ENCODE results near the gene SLC22A23. TPM values are rescaled to one million over a fixed set of nuclear protein-coding genes. Genes with fewer than 3 reads are reported as not detected.

The SLC22A23 gene
- total and polyA plus RNA-seq, 4 donors, result 4.9 to 45.4 (median 19.7) TPM

- no peaks in the 10 kb centered on the region for H3K4me1 ChIP-seq (ENCODE audit: control insufficient read depth in 4 of 4, insufficient read depth in 4 of 4, low read length in 3 of 4)
- no peaks in the 10 kb centered on the region for H3K9me3 ChIP-seq (ENCODE audit: control insufficient read depth in 4 of 4, low read length in 3 of 4)
- no peak overlapping the region for H3K4me3 ChIP-seq (ENCODE audit: low read depth in 1 of 3, low read length in 3 of 3)
- no peak for DNase-seq (ENCODE audit: low spot score)
- H3K27ac ChIP-seq (ENCODE audit: low read depth in 1 of 2, low read length in 2 of 2), result no peak overlapping the region
- TF ChIP-seq RXRA (IDR thresholded peaks at IDR 0.05), result no peak
- no peak for TF ChIP-seq CTCF (IDR thresholded peaks at IDR 0.05; ENCODE audit: low read depth, low read length, missing input control)
- no peak overlapping the region for H3K9ac ChIP-seq (ENCODE audit: low read depth in 1 of 2, low read length in 2 of 2)
- 93% methylated on average over 7 of the region's 7 CpGs for WGBS
- H3K36me3 ChIP-seq (ENCODE audit: control insufficient read depth in 4 of 4, insufficient read depth in 3 of 4, low read depth in 1 of 4, low read length in 3 of 4), result peaks cover 0 to 24% (median 17%) of the 10 kb centered on the region in 4 donors
- H3K27me3 ChIP-seq (ENCODE audit: control insufficient read depth in 4 of 4, insufficient read depth in 4 of 4, low read length in 3 of 4), result no peaks in the 10 kb centered on the region
Measured at GRCh38 chr6:3289664-3290055, 167.2 kb downstream of the SLC22A23 start.

- Histone ChIP-seq H3K4me1 (ENCODE audit: control insufficient read depth in 4 of 4, insufficient read depth in 4 of 4, low read length in 3 of 4) (no peaks in the 10 kb centered on the region), H3K27me3 (ENCODE audit: control insufficient read depth in 4 of 4, insufficient read depth in 4 of 4, low read length in 3 of 4) (no peaks in the 10 kb centered on the region), H3K27ac (ENCODE audit: low read depth in 1 of 2, low read length in 2 of 2) (no peak overlapping the region), H3K9me3 (ENCODE audit: control insufficient read depth in 4 of 4, low read length in 3 of 4) (no peaks in the 10 kb centered on the region), H3K4me3 (ENCODE audit: low read depth in 1 of 3, low read length in 3 of 3) (no peak overlapping the region), H3K9ac (ENCODE audit: low read depth in 1 of 2, low read length in 2 of 2) (no peak overlapping the region), H3K36me3 (ENCODE audit: control insufficient read depth in 4 of 4, insufficient read depth in 3 of 4, low read depth in 1 of 4, low read length in 3 of 4) (peaks cover 0 to 26% (median 14%) of the 10 kb centered on the region in 4 donors)
- 89% methylated on average over 21 of the region's 21 CpGs for WGBS
- no peak for DNase-seq (ENCODE audit: low spot score)
- TF ChIP-seq RAD21 (IDR thresholded peaks at IDR 0.05) (no peak), JUND (IDR thresholded peaks at IDR 0.05) (no peak), NR2F2 (IDR thresholded peaks at IDR 0.05) (no peak), ATF3 (IDR thresholded peaks at IDR 0.05) (no peak), FOXA2 (IDR thresholded peaks at IDR 0.05) (no peak), EGR1 (IDR thresholded peaks at IDR 0.05; ENCODE audit: low read depth in 2 of 2) (no peak), HNF4G (IDR thresholded peaks at IDR 0.05) (no peak), TAF1 (conservative IDR thresholded peaks at IDR 0.05) (no peak), HNF4A (conservative IDR thresholded peaks at IDR 0.05) (no peak), FOXA1 (IDR thresholded peaks at IDR 0.05) (no peak), GABPA (IDR thresholded peaks at IDR 0.05 in 1 of 2, conservative IDR thresholded peaks at IDR 0.05 in 1 of 2) (no peak), YY1 (IDR thresholded peaks at IDR 0.05) (no peak), SP1 (IDR thresholded peaks at IDR 0.05) (no peak), RXRA (IDR thresholded peaks at IDR 0.05) (no peak), CTCF (IDR thresholded peaks at IDR 0.05; ENCODE audit: low read depth, low read length, missing input control) (no peak), MAX (IDR thresholded peaks at IDR 0.05) (no peak)
- TF ChIP-seq, protein P1, sequence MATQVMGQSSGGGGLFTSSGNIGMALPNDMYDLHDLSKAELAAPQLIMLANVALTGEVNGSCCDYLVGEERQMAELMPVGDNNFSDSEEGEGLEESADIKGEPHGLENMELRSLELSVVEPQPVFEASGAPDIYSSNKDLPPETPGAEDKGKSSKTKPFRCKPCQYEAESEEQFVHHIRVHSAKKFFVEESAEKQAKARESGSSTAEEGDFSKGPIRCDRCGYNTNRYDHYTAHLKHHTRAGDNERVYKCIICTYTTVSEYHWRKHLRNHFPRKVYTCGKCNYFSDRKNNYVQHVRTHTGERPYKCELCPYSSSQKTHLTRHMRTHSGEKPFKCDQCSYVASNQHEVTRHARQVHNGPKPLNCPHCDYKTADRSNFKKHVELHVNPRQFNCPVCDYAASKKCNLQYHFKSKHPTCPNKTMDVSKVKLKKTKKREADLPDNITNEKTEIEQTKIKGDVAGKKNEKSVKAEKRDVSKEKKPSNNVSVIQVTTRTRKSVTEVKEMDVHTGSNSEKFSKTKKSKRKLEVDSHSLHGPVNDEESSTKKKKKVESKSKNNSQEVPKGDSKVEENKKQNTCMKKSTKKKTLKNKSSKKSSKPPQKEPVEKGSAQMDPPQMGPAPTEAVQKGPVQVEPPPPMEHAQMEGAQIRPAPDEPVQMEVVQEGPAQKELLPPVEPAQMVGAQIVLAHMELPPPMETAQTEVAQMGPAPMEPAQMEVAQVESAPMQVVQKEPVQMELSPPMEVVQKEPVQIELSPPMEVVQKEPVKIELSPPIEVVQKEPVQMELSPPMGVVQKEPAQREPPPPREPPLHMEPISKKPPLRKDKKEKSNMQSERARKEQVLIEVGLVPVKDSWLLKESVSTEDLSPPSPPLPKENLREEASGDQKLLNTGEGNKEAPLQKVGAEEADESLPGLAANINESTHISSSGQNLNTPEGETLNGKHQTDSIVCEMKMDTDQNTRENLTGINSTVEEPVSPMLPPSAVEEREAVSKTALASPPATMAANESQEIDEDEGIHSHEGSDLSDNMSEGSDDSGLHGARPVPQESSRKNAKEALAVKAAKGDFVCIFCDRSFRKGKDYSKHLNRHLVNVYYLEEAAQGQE (IDR thresholded peaks at IDR 0.05), result no peak
- TF ChIP-seq, protein P2, sequence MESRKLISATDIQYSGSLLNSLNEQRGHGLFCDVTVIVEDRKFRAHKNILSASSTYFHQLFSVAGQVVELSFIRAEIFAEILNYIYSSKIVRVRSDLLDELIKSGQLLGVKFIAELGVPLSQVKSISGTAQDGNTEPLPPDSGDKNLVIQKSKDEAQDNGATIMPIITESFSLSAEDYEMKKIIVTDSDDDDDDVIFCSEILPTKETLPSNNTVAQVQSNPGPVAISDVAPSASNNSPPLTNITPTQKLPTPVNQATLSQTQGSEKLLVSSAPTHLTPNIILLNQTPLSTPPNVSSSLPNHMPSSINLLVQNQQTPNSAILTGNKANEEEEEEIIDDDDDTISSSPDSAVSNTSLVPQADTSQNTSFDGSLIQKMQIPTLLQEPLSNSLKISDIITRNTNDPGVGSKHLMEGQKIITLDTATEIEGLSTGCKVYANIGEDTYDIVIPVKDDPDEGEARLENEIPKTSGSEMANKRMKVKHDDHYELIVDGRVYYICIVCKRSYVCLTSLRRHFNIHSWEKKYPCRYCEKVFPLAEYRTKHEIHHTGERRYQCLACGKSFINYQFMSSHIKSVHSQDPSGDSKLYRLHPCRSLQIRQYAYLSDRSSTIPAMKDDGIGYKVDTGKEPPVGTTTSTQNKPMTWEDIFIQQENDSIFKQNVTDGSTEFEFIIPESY (IDR thresholded peaks at IDR 0.05), result no peak
Measured at GRCh38 chr6:3288711-3289663, 167.9 kb downstream of the SLC22A23 start.
